GM21619 (cell line): ENCODE measurements around the gene PRIMPOL.
A peak's percentile ranks its signal among the peaks of the same experiment; 100 is the strongest.
"Not testable (repeated sequence)": the region's sequence is repeated elsewhere in the genome, so short reads cannot be mapped to it uniquely, and the experiment has no call there.

ENCODE experiments used
- ATAC-seq: cut with Tn5 transposase; IDR thresholded peaks from one replicate; pipeline ENCODE4 v1.9.1; 2021; ENCODE audit not compliant: unreplicated experiment

PRIMPOL gene

DNA sequence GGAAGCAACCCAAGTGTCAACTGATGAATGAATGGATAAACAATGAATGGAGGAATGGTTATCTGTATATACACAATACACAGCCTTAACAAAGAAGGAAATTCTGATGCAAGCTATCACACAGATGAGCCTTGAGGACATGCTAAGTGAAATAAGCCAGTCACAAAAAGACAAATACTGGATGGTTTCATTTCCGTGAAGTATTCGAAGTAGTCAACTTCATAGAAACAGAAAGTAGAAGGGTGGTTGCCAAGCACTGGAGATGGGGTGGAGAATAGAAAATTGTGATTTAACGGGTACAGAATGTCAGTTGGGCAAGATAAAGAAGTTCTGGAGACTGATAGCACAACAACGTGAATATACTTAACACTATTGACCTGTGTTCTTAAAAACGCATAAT, 56.2 kb downstream of the PRIMPOL start:
- no peak for ATAC-seq

DNA sequence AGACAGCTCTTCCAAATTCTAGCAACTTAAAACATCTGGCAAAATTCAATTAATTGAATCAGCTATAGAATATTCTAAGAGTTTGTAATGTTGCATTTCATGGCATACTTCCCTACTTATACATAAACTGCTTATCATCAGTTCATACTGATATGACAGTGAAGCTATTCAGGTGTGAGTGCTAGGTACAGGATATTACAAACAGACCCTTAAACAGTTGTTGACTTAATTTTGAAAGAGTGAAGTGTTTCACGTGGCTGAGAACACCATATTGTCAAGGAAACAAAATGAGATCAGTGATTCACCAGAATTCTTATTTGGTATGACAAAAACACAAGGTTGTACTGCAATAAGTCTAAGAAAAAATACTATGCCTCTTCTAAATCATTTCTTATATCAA, 56.9 kb downstream of the PRIMPOL start:
- ATAC-seq: no peak

DNA sequence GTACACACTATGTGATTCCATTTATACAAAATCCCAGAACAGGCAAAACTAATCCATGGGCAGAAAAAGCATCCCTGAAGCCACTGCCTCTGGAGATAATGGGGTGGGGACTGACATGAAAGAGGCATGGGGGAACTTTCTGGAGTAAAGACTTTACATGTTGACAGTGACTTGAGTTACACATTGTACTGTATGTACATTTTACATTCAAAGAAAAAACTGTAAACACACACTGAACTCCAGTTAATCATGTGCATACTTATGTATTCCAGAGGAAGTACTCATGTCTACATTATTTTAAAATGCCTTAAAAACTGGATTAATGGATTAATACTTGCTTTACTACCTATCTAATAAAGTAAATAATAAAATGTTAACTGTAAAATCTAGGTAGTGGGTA, 62.8 kb downstream of the PRIMPOL start:
- no peak for ATAC-seq

DNA sequence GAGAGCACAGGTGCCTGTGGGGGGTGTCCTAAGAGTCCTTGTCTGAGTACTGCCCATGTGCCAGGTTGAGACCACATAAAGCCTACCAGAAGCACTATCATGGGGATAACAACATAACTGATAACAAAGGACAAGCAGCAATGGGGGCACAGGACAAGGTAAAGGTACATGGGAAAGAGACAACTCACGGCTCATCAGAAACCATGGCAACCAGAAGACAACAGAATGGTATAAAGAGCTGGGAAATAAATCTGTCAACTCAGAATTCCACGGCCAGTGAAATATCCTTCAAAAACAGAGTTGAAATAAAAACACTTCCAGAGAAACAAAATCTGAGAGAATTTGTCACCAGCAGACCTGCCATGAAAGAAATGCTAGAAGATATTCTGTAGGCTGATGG, 64.3 kb downstream of the PRIMPOL start:
- no peak for ATAC-seq

DNA sequence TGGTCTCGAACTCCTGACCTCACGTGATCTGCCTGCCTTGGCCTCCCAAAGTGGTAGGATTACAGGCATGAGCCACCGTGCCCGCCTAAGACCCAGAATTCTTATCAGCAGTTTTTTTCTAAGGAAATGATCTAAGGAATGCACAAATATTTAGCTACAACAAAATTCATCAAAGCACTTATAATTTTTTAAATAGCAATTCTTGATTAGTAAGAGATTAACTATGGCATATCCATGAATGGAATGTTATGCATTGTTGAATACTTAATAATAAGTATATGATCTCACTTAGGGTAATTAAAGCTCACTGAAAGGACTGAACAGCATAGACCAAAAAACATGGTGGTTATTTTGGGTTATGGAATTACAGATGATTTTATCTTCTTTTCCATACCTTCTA, 66.0 kb downstream of the PRIMPOL start:
- ATAC-seq: no peak

DNA sequence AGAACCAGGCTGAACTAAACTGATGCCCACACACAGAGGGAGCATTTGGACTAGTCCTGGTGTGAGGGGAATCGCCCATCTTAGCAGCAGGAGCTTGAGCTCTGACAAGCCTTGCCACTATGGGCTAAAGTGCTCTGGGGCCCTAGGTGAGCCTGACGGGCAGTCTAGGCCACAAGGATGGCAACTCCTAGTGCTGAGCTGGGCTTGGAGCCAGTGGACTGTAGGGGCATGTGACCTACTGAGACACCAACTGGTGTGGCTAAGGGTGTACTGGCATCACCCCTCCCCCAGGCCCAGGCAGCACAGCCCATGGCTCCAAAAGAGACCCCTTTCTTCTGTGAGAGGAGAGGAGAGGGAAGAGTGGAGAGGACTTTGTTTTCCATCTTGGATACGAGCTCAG, 69.9 kb downstream of the PRIMPOL start:
- no peak for ATAC-seq

DNA sequence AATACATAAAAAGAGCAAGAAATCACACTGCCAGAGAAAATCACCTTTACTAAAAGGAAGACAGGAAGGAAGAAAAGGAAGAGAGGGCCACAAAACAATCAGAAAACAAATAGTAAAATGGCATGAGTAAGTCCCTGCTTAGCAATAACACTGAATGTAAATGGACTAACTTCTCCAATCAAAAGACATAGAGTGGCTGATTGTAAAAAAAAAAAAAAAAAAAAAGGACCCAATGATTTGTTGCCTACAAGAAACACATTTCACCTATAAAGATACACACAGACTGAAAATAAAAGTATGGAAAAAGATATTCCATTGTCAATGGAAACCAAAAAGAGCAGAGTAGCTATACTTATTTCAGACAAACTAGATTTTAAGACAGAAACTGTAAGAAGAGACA, 71.7 kb downstream of the PRIMPOL start:
- ATAC-seq: no peak

DNA sequence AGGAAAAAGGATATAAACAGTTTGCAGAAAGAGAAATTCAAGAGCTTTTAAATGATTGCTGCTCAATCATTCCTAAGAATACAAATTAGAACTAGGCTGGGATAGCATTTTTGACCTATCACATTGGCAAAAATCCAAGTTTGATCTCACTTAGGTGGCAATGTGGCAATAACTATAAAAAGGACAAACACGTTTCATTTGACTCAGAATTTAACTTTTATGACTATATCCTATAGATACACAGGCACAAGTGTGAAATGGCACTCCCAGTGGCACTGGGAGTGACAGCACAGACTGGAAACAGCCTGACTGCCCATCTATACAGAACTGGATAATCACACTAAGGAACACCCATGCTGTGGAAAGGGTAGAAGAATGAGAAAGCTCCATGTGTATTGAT, 73.3 kb downstream of the PRIMPOL start:
- ATAC-seq: no peak

DNA sequence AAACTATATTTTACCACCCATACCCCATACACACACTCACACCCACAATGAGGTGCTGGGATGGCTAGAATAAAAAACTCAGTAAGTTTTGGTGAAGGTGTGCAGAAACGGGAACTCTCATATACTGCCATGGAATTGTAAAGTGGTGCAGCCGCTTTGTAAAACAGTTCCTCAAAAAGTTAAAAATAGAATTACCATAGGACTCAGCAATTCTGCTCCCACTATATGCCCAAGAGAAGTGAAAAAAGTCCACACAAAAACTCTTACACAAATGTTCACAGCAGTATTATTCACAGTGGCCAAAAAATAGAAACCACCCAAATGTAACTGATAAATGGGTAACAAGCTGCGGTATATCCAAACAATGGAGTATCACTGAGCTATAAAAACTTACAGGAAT, 77.9 kb downstream of the PRIMPOL start:
- ATAC-seq: no peak

DNA sequence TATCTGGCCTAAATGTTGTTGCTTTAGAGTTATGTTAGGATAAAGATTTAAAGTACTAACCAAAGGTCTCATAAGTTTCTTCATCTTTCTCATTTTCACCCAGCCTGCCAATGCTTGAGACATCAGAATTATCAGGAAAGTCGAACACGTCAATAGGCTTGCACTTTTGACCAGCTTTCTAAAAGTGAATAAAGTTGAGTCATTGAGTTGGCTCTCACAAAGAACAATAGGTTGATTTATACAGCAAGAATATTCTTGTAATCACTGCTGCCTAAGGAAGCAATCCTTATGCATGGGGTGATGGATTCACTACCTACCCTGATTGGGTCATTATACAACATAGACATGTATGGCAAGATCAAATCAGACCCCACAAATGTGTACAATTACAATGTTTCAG, 79.3 kb downstream of the PRIMPOL start:
- ATAC-seq: no peak

DNA sequence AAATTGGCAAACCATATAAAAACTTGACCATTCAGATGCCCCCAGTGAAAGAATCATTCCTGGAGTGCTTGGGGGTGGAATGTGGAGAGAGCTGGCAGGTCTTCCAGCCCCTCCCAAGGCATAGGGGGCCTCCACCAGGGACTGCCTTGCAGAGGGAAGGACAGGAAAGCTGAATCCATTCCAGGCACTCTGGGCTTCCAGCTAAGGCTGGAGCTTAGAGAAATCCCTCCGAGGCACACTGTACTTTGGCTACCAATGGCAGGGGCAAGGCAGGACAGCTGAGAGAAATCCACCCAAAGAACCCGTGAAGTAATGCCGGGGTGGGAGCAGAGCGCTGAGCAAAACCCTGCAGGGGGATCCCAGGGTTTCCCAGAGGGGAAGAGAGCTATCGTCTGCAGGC, 80.4 kb downstream of the PRIMPOL start:
- no peak for ATAC-seq

DNA sequence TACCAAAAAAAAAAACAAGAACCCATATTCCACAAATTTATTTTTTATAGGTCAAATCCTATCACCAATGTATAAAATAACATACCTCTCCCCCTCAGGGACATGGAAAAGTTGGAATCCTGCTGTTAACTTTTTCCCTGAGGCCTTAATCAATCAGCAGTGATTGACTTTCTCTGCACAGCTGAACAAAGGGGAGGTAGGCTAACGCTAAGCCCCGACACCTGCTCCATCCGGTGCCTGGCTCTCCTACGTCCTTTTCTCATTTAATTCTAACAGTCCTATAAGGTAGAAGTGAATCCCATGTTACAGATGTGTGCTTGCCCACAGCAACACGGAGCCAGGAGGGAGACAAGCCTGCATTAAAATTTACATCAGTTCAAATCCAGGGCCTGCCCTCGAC, 81.5 kb downstream of the PRIMPOL start:
- ATAC-seq: no peak

DNA sequence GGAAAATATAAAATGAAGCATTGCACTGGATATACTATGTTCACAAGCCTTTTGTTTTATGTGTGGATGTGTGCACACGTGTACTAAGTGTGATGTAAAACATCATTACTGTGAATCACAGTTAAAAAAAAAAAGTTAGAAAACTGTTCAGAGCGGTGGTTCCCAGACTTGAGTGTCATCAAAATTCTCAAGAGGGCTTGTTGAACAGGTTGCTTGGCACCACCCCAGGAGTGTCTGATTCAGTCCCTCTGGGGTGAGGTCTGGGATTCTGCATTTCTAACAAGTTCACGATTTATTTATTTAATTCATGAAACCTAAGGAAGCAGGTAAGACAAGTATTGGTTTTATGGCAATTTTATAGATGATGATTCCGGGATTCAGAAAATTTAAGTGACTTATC, 82.6 kb downstream of the PRIMPOL start:
- ATAC-seq: no peak

DNA sequence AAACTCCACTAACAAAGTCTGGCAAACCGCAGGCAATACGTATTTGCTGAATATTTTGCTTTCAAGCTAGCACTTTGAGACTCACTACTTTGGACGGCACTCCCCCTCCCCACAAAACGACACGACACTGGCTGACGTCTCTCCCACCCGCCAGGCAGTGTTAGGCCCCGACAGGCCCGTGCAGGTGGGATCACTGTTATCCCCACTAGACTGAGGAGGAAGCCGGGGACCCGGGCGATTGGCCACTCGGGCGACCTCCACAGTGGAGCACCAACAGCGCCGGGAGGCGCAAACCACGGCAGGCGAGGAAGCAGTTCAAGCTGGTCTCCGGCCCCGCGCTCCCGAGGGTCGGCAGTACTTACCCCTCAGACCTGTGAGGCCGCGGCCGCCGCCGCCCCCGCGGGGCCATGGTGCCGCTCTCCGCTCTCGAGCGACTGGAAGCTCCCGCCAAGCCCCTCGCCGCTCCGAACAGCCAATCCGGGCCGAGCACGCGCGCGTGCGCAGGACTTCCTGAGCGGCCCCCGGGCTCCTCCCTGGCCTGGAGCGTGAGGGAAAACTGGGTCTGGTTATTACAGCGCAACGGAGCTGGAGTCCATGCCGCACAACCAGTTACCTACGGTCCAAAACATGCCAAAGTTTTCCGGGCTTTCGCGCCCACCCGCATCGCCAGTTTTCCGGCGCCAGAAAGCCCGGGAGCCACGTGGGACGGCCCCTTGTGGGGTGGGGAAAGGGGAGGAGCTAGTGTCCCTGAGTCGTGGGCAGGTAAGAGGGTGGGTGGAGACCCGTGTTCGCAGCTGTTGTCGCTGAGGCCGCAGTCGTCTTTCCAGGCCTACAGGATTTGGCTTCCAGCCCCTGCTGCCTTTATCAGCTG, 84.4 kb downstream of the PRIMPOL start, which contains the start of gene CENPU:
Gene CENPU (minus strand): TSS at position 443 of the 871 bp plus-strand sequence. CDS start 34 bp downstream, at position 409.
- peak; percentile 91 for ATAC-seq

DNA sequence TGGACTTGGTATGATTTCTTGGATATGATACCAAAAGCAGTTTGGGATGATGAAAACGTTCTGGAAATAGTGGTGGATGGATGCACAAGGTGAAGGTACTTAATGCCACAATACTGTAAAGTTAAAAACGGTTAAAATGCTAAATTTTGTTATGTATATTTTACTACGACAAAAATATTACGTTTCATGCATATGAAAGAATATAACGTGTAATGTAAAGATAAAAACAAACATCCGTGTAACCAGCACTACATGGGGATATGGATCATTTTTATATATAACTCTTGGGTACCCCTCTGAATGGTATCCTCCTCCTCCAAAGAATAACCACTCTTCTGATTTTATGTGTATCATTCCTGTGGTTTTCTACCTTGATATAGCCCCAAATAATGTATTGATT, 85.2 kb downstream of the PRIMPOL start:
- no peak for ATAC-seq

DNA sequence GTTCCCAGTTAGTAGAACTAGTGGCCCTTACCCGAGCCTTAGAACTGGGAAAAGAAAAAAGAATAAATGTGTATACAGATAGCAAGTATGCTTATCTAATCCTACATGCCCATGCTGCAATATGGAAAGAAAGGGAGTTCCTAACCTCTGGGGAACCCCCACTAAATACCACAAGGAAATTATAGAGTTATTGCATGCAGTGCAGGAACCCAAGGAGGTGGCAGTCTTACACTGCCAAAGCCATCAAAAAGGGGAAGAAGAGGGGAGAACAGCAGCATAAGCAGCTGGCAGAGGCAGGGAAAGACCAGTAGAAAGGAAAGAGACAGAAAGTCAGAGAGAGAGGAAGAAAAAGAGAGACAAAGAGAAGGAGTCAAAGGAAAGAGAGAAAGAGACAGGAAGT, 90.0 kb downstream of the PRIMPOL start:
- ATAC-seq: not testable (repeated sequence)

DNA sequence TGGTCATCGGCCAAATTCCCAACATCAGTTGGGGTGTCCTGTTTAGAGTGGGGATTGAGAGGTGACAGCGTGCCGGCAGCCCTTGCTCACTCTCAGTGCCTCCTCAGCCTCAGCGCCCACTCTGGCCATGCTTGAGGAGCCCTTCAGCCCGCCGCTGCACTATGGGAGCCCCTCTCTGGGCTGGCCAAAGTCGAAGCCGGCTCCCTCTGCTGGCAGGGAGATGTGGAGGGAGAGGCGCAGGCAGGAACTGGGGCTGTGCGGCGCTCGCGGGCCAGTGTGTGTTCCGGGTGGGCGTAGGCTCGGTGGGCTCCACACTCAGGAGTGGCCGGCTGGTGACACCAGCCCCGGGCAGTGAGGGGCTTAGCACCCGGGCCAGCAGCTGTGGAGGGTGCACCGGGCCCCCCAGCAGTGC, 91.4 kb downstream of the PRIMPOL start:
- ATAC-seq: no peak

DNA sequence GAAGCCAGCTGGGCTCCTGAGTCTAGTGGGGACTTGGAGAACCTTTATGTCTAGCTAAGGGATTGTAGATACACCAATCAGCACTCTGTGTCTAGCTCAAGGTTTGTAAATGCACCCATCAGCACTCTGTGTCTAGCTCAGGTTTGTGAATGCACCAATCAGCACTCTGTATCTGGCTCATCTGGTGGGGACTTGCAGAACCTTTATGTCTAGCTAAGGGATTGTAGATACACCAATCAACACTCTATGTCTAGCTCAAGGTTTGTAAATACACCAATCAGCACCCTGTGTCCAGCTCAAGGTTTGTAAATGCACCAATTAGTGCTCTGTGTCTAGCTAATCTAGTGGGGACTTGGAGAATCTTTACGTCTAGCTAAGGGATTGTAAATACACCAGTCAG, 92.1 kb downstream of the PRIMPOL start:
- not testable (repeated sequence) for ATAC-seq

DNA sequence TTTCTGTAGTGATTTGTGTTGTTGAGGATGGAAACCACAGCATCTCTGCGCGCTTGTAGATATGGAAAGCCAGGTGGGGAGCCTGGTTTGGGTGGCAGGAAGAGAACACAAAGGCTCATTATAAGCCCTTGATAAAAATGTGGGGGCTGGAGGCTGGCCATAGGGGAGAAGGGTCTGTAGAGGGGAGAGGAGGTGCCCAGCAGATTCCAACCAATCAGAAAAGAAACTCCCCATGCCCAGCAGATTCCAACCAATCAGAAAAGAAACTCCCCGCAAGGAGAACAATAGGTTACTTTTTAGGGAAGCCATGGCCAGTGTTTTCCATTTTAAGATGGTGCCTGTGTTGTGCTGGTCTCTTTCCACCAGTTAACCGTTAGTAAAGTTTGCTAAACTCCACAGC, 94.1 kb downstream of the PRIMPOL start:
- ATAC-seq: no peak

DNA sequence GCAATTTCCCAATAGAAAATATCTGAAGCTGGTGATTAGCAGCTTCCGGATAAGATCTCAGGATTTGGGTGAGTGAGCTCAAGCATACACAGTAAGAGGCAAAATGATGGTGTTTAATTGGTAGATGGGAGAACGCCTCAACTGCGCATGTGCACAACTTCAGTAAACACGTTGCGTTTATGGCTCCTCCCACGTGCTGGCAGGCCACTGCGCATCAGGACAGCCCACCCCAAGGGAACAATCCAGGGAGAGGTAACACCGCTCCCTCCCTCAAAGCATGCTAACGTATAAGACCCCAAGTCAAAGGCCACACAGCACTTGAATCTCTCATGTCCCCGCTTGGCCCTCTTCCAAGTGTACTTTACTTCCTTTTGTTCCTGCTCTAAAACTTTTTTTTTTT, 94.7 kb downstream of the PRIMPOL start:
- ATAC-seq: no peak
